ENCODE data around the gene FUS. TPM values are rescaled to one million over a fixed set of nuclear protein-coding genes. Genes with fewer than 3 reads are reported as not detected.

The FUS gene
- total RNA-seq, 1 experiment from 2014 or later: 770 TPM

DNA sequence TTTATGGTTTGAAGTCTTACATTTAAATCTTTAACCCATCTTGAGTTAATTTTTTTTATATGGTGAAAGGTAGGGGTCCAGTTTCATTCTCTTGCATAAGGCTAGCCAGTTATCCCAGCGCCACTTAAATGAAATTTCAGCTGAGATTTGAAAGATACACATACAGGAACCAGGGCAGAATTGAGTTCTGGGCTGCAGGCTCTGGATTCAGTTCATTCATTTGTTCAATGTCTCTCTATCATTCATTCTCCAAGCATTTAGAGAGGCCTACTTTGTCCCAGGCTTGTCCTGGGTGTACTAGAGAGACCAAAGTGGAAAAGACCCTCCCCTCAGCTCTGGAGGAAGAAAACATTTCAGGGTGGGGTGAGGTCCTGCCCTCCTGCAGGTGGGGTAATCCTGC is 33.4 kb downstream of the FUS start (continued):
- TF ChIP-seq, protein P1, sequence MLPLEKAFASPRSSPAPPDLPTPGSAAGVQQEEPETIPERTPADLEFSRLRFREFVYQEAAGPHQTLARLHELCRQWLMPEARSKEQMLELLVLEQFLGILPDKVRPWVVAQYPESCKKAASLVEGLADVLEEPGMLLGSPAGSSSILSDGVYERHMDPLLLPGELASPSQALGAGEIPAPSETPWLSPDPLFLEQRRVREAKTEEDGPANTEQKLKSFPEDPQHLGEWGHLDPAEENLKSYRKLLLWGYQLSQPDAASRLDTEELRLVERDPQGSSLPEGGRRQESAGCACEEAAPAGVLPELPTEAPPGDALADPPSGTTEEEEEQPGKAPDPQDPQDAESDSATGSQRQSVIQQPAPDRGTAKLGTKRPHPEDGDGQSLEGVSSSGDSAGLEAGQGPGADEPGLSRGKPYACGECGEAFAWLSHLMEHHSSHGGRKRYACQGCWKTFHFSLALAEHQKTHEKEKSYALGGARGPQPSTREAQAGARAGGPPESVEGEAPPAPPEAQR (CRISPR knock-in tag; IDR thresholded peaks at IDR 0.05): no peak

DNA sequence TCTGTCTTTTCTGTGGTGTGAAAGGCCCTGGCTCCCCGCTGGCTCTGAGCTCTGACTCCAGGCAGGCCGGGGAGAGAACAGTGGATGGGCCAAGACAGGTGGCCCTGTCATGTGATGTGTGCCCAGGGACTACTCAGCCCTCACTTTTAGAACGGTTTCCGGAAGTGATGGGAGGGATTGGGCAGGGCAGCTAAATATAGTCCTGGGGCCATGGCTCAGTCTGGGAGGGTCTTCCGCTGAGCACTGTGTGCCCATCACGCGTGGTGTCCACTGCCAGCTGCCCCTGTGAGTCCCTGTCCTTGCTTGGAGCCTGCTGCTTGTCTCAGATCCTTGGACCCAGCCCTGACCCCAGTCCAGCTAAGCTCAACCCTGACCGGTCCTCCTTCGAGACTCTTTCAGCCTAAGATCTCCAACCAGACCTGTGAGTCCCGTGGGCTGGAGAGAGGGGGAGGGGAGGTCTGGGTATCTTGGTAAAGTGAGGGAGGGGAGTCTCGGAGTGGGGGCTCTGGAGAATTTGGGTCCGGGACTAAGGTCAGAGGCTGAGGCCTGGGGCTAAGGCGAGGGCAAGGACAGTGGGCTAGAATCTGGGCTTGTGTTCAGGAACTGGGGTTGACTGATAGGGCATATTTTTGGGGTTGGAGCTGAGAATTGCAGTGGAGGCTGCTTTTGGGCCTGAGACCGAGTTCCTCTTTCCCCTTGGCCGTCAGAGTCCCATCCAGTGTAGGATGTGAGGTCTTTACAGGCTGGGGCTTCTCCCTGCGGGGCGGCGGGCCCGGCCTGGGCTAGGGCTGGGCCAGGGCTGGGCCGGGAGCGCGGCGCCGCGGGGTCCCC is 34.2 kb downstream of the FUS start, which contains the start of gene TRIM72:
Gene TRIM72, plus strand, starts transcription at position 243 of the 831 bp plus-strand sequence. CDS start 620 bp downstream, outside the sequence.
- Mint-ChIP-seq H3K4me1 (peaks cover 30% of the 10 kb centered on the region), H3K27ac (no peak within 1 kb of the TSS), H3K4me3 (peak within 1 kb of the TSS; percentile 77), H3K27me3 (ENCODE audit: low read depth) (peaks cover 57% of the 10 kb centered on the region), H3K9me3 (no peaks in the 10 kb centered on the region), H3K36me3 (no peaks in the 10 kb centered on the region)
- ChIA-PET POLR2A (interaction anchor here (0.6 to 1.9 kb wide), 6 partner anchors 8 to 96 kb away, joined by 3 to 11 read pairs (median 4); partner anchors contain the start of gene KAT8), CTCF (interaction anchor here (0.6 to 4.9 kb wide), 8 partner anchors 13 to 229 kb away, joined by 3 to 41 read pairs (median 10); partner anchors contain the start of genes HSD3B7 and PYCARD)
- ATAC-seq (peak; percentile 38), DNase-seq (ENCODE audit: low spot score) (no peak)
- TF ChIP-seq, protein P2, sequence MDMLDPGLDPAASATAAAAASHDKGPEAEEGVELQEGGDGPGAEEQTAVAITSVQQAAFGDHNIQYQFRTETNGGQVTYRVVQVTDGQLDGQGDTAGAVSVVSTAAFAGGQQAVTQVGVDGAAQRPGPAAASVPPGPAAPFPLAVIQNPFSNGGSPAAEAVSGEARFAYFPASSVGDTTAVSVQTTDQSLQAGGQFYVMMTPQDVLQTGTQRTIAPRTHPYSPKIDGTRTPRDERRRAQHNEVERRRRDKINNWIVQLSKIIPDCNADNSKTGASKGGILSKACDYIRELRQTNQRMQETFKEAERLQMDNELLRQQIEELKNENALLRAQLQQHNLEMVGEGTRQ (CRISPR knock-in tag; IDR thresholded peaks at IDR 0.05): peak; percentile 71
- TF ChIP-seq, protein P3, sequence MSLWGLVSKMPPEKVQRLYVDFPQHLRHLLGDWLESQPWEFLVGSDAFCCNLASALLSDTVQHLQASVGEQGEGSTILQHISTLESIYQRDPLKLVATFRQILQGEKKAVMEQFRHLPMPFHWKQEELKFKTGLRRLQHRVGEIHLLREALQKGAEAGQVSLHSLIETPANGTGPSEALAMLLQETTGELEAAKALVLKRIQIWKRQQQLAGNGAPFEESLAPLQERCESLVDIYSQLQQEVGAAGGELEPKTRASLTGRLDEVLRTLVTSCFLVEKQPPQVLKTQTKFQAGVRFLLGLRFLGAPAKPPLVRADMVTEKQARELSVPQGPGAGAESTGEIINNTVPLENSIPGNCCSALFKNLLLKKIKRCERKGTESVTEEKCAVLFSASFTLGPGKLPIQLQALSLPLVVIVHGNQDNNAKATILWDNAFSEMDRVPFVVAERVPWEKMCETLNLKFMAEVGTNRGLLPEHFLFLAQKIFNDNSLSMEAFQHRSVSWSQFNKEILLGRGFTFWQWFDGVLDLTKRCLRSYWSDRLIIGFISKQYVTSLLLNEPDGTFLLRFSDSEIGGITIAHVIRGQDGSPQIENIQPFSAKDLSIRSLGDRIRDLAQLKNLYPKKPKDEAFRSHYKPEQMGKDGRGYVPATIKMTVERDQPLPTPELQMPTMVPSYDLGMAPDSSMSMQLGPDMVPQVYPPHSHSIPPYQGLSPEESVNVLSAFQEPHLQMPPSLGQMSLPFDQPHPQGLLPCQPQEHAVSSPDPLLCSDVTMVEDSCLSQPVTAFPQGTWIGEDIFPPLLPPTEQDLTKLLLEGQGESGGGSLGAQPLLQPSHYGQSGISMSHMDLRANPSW (CRISPR knock-in tag; conservative IDR thresholded peaks at IDR 0.05; ENCODE audit: low read depth): no peak
- TF ChIP-seq, protein P4, sequence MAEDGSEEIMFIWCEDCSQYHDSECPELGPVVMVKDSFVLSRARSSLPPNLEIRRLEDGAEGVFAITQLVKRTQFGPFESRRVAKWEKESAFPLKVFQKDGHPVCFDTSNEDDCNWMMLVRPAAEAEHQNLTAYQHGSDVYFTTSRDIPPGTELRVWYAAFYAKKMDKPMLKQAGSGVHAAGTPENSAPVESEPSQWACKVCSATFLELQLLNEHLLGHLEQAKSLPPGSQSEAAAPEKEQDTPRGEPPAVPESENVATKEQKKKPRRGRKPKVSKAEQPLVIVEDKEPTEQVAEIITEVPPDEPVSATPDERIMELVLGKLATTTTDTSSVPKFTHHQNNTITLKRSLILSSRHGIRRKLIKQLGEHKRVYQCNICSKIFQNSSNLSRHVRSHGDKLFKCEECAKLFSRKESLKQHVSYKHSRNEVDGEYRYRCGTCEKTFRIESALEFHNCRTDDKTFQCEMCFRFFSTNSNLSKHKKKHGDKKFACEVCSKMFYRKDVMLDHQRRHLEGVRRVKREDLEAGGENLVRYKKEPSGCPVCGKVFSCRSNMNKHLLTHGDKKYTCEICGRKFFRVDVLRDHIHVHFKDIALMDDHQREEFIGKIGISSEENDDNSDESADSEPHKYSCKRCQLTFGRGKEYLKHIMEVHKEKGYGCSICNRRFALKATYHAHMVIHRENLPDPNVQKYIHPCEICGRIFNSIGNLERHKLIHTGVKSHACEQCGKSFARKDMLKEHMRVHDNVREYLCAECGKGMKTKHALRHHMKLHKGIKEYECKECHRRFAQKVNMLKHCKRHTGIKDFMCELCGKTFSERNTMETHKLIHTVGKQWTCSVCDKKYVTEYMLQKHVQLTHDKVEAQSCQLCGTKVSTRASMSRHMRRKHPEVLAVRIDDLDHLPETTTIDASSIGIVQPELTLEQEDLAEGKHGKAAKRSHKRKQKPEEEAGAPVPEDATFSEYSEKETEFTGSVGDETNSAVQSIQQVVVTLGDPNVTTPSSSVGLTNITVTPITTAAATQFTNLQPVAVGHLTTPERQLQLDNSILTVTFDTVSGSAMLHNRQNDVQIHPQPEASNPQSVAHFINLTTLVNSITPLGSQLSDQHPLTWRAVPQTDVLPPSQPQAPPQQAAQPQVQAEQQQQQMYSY (CRISPR knock-in tag; IDR thresholded peaks at IDR 0.05): peak; percentile 17; the same call in 1 of the 2 replicates
- TF ChIP-seq GTF2I (CRISPR knock-in tag; conservative IDR thresholded peaks at IDR 0.05) (no peak), RELA (CRISPR knock-in tag; IDR thresholded peaks at IDR 0.05; ENCODE audit: borderline replicate concordance) (no peak), ZNF423 (CRISPR knock-in tag; IDR thresholded peaks at IDR 0.05) (no peak), KAT7 (CRISPR knock-in tag; IDR thresholded peaks at IDR 0.05; ENCODE audit: borderline replicate concordance) (no peak), NFYB (CRISPR knock-in tag; conservative IDR thresholded peaks at IDR 0.05; ENCODE audit: low read depth) (no peak), EMX1 (CRISPR knock-in tag; IDR thresholded peaks at IDR 0.05) (no peak), ZBTB21 (CRISPR knock-in tag; IDR thresholded peaks at IDR 0.05; ENCODE audit: borderline replicate concordance) (no peak), ETV6 (CRISPR knock-in tag; IDR thresholded peaks at IDR 0.05) (no peak)
- TF ChIP-seq, protein P5, sequence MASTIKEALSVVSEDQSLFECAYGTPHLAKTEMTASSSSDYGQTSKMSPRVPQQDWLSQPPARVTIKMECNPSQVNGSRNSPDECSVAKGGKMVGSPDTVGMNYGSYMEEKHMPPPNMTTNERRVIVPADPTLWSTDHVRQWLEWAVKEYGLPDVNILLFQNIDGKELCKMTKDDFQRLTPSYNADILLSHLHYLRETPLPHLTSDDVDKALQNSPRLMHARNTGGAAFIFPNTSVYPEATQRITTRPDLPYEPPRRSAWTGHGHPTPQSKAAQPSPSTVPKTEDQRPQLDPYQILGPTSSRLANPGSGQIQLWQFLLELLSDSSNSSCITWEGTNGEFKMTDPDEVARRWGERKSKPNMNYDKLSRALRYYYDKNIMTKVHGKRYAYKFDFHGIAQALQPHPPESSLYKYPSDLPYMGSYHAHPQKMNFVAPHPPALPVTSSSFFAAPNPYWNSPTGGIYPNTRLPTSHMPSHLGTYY (CRISPR knock-in tag; IDR thresholded peaks at IDR 0.05): no peak
- TF ChIP-seq, protein P6, sequence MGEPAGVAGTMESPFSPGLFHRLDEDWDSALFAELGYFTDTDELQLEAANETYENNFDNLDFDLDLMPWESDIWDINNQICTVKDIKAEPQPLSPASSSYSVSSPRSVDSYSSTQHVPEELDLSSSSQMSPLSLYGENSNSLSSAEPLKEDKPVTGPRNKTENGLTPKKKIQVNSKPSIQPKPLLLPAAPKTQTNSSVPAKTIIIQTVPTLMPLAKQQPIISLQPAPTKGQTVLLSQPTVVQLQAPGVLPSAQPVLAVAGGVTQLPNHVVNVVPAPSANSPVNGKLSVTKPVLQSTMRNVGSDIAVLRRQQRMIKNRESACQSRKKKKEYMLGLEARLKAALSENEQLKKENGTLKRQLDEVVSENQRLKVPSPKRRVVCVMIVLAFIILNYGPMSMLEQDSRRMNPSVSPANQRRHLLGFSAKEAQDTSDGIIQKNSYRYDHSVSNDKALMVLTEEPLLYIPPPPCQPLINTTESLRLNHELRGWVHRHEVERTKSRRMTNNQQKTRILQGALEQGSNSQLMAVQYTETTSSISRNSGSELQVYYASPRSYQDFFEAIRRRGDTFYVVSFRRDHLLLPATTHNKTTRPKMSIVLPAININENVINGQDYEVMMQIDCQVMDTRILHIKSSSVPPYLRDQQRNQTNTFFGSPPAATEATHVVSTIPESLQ (CRISPR knock-in tag; IDR thresholded peaks at IDR 0.05): no peak
- TF ChIP-seq, protein P7, sequence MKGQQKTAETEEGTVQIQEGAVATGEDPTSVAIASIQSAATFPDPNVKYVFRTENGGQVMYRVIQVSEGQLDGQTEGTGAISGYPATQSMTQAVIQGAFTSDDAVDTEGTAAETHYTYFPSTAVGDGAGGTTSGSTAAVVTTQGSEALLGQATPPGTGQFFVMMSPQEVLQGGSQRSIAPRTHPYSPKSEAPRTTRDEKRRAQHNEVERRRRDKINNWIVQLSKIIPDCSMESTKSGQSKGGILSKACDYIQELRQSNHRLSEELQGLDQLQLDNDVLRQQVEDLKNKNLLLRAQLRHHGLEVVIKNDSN (CRISPR knock-in tag; IDR thresholded peaks at IDR 0.05): peak; percentile 32; the same call in 1 of the 2 replicates
- TF ChIP-seq, protein P8, sequence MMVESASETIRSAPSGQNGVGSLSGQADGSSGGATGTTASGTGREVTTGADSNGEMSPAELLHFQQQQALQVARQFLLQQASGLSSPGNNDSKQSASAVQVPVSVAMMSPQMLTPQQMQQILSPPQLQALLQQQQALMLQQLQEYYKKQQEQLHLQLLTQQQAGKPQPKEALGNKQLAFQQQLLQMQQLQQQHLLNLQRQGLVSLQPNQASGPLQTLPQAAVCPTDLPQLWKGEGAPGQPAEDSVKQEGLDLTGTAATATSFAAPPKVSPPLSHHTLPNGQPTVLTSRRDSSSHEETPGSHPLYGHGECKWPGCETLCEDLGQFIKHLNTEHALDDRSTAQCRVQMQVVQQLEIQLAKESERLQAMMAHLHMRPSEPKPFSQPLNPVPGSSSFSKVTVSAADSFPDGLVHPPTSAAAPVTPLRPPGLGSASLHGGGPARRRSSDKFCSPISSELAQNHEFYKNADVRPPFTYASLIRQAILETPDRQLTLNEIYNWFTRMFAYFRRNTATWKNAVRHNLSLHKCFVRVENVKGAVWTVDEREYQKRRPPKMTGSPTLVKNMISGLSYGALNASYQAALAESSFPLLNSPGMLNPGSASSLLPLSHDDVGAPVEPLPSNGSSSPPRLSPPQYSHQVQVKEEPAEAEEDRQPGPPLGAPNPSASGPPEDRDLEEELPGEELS (CRISPR knock-in tag; IDR thresholded peaks at IDR 0.05): no peak
- TF ChIP-seq, protein P9, sequence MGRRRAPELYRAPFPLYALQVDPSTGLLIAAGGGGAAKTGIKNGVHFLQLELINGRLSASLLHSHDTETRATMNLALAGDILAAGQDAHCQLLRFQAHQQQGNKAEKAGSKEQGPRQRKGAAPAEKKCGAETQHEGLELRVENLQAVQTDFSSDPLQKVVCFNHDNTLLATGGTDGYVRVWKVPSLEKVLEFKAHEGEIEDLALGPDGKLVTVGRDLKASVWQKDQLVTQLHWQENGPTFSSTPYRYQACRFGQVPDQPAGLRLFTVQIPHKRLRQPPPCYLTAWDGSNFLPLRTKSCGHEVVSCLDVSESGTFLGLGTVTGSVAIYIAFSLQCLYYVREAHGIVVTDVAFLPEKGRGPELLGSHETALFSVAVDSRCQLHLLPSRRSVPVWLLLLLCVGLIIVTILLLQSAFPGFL (CRISPR knock-in tag; IDR thresholded peaks at IDR 0.05; ENCODE audit: borderline replicate concordance): no peak
